GM21515 (cell line): Measurements from ENCODE around the gene ECT2.
A peak's percentile ranks its signal among the peaks of the same experiment; 100 is the strongest.
"Not testable (repeated sequence)": the region's sequence is repeated elsewhere in the genome, so short reads cannot be mapped to it uniquely, and the experiment has no call there.

Experiments
- ATAC-seq: cut with Tn5 transposase; IDR thresholded peaks from one replicate; pipeline ENCODE4 v1.9.1; 2021; ENCODE audit not compliant: unreplicated experiment

Gene ECT2

DNA sequence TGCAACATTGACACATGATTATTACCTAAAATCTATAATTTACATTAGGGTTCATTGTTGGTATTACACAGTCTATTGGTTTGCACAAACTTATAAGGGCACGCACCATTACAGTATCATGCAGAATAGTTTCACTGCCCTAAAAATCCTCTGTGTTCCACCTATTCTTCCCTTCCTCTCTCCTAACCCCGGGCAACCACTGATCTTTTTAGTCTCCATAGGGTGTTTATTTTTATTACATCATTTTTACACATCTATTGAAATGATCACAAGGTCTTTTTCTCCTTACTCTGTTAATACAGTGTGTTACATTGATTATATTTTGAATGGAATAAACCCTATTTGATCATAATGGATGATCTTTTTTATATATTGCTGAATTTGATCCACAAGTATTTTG is 15.5 kb upstream of the ECT2 start:
- no peak for ATAC-seq

DNA sequence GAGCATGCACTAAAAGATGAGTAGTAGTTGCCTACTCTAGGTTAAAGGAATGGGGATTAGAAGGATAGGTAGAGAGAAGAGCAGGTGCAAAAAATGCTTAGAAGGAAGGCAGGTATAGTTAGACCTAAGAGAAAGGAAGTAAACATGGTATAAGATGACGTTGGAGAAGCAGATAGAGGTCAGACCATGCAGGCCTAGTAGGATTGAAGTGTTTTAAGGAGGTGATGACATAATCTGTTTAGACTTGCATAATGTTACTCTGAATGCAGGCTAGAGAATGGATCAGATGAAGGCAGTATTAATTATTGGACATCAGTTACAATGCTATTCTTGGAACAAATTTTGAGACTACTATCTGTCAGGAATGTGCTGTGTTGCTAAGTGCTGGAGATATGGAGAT is 11.1 kb upstream of the ECT2 start:
- ATAC-seq = no peak

DNA sequence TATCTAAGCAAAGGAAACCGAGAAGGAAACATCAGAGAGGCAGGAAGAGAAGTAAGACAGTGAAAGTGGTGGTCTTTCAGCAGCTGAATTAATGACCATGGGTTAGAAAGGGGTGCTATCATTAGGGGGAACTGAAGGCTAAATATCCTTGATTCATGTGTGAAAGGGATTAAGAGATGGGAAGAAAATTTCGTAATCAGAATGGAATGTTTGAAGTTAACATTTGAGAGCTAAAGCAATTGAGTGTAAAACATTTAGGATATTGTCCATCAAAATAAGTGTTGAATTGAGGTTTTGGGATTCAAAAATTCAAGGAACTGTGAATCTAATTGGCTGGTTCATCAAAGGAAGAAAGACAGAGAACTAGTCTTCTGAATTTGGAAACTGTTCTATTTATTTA is 4.1 kb upstream of the ECT2 start:
- no peak for ATAC-seq

DNA sequence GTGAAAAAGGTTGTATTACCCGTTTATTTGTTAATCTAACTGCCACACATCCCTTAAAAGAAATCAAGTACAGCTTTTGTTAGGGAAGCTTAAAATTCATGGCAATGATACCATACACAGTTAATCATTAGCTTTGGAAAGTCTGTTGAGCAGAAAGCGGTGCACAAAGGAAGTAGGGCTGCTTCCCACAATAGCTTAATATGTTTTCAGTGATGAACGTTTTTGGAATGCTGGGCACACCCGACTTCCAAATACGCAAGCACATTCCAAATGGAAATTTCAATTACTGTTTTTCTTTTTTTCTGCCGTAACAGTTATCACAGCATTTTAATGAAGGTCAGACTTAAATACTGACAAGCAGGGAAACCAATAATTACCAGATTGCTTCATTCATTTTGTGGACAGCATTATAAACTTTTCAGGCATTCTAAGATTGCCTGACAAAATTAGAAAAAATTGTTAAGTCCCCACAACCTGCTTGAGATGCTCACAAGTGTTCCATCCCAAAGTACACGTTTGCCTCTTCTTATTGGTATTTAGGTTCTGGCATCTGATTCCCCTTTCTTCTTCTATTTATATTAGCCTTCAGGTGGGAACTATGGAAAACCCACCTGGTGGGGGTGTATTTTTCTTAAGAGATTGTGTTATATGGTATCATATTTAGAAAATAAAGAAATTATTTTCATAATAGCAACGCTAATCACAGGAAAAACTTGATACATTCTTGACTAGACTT is 1.1 kb upstream of the ECT2 start:
- no peak for ATAC-seq

DNA sequence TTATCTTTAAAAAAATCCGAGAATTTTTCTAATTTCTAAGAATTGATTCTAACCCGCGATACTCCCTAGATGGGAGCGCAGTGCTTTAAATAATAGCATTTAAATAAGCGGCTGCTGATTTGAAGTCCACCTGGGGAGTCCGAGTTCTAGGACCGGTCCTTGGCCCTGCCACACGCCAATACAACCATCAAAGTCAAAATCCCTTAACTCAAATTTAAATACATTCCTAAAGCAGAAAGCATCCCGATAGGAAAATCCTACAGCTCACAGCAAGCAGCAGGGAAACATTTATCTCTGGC is 508 bp upstream of the ECT2 start:
- peak; percentile 0 for ATAC-seq

DNA sequence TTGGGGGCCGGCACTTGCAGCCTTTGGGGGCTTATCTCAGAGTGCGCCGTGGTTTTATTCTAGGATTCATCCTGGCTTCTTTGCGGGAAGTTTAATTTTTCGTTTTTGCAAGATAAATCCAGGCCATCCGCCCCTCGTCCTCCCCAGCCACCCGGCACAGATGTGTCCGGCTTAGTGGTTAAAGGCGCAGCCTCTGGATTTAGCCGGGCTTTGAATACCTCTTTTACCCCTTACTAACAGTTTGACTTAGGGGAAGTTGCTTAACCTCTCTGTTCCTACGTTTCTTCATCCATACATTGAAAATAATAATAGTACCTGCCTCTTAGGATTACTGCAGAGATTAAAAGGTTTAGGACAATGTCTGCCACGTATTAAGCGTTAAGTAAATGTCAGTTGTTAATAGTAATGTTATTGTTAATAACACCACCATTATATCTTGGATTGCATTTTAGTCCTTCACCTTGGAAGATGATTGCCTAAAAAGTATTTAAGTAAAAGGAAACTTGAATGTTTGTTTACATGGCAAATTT is 714 bp downstream of the ECT2 start:
- ATAC-seq = peak; percentile 29

DNA sequence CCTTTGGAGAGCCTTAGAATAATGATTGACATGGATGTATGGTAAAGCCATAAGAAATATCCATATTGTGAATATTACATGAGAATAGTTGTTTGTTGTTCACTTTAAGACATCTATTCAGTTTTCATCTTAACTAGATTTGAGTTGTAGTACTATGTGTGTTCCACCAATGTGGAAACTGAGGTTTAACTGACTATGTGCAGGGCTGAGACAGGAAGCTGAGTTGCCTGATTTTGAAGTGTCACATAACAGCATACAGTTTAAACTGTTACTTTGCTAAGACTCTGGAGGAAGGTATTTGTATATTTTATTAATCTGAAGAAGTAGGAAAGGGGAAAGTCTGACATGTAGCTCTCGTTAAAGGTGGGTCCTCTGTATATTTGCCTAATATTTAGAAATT is 2.1 kb downstream of the ECT2 start:
- no peak for ATAC-seq

DNA sequence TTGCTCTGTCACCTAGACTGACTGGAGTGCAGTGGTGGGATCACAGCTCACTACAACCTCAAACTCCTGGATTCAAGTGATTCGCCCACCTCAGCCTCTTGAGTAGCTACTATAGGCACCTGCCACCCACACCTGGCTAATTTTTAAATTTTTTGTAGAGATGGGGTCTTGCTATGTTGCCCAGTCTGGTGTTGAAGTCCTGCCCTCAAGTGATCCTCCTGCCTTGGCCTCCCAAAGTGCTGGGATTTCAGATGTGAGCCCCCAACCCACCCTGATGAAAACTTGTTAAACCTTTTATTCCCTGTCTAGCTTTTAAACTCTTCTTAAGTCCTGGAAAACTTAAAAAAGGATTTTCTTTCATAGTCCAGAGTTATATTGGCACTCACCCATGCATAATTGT is 2.6 kb downstream of the ECT2 start:
- ATAC-seq = no peak

DNA sequence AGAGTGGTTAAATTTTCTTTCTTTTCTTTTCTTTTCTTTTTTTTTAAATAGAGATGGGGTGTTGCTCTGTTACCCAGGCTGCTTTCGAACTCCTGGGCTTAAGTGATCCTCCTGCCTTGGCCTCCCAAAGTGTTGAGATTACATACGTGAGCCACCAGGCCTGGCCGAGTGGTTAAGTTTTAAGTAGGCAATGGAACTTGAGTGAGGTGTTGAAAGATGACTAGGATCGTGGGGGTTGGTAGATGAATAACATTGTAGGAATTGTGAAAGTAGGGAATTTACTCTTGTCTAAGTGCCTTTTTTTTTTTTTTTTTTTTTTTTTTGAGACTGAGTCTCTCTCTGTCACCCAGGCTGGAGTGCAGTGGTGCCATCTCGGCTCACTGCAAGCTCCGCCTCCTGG is 9.9 kb downstream of the ECT2 start:
- ATAC-seq = not testable (repeated sequence)

DNA sequence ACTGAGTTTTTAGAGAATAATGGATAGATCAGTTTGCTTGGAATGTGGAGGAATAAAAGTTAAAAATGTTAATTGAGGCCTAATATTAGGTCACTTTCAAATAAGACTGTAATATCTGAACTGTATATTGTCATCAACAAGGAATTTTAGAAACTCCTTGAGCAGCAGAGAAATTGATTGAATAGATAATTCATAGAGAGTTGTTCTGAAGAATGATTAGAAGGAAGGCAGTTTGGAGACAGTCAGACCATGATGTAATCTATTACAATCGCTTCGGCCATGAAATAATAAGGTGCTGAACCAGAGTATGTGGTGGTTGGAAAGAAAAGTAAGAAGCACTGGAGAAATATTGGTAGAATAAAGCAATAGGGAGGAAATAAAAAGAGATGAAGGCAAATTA is 15.7 kb downstream of the ECT2 start:
- no peak for ATAC-seq

DNA sequence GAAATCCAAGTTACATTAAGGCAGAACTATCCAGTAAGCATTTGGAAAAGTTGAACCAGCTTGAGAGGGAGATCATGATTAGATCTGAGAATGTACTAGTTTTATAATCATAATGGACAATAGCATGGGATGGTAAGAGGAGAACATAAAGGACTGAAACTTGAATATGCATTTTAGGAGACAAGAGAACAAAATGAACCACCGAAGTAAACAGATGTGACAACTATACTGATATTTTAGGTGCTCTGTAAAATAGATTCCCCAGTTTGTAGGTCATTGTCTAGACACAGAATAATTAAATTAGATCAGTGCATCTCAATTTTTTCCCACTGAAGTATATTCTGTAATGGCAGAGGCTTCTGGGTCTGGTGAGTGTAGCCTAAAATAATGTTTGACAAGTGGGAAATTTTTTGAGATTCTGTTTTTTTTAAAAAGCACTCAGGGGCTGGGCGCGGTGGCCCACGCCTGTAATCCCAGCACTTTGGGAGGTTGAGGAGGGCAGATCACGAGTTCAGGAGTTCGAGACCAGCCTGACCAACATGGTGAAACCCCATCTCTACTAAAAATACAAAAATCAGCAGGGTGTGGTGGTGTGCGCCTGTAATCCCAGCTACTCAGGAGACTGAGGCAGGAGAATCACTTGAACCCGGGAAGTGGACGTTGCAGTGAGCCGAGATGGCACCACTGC is 16.3 kb downstream of the ECT2 start:
- ATAC-seq = no peak

DNA sequence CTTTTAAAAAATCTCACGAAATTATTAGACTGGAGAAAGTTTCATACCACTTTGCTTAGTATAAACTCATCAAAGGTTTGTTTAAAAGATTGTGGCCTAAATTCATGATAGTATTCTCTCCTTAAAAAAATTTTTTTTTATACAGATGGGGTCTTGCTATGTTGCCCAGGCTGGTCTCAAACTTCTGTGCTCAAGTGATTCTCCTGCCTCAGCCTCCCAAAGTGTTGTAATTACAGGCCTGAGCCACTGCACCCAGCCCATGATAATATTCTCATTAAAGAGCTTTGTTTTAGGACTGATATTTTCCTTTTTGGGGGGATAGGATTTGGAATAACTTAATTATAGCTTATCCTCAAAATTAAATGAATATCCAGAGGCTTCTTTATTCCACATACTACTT is 19.9 kb downstream of the ECT2 start:
- no peak for ATAC-seq

DNA sequence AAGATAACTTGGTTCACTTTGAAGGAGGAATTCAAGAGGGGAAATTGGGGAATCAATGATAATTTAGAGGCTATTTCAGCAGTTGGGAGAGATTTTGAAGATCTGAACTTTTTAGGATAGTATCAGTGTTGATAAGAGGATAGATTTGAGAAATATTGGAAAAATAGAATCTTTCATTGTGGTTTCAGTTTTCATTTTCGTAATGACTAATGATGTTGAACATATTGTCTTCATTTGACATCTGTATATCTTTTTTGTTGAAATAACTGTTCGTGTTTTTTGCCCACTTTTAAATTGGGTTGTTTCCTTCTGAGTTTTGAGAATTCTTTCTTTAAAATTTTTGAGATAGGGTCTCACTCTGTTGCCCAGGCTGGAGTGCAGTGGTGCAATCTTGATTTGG is 21.1 kb downstream of the ECT2 start:
- no peak for ATAC-seq

DNA sequence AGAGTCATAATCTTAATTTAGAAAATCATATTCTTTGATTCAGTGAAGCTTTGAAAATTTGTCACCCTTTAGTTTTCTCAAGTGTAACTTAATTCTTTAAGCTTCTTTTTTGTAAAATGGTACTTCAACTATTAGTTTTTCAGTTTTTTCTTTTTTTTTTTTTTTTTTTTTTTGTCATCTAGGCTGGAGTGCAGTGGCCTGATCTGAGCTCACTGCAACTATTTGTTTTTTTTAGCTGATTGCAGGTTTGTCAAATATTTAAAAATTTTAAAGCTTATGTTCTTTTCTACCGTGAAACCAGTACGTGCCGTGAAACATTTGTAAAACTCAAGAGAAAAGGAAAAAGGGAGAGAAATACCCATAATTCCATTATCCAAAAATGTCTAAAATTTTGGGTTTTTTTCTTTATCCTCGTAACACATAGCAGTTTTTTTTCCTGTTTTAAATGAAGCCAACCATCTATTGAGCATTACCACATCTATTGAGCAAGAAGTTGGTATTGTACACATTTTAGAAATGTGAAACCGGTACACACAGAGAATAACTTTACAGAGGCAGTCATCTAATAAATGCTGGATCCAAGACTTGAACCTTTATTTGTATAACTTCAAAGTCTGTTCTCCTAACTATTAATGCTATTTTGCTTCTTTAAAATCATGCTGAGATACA is 25.7 kb downstream of the ECT2 start:
- ATAC-seq = no peak

DNA sequence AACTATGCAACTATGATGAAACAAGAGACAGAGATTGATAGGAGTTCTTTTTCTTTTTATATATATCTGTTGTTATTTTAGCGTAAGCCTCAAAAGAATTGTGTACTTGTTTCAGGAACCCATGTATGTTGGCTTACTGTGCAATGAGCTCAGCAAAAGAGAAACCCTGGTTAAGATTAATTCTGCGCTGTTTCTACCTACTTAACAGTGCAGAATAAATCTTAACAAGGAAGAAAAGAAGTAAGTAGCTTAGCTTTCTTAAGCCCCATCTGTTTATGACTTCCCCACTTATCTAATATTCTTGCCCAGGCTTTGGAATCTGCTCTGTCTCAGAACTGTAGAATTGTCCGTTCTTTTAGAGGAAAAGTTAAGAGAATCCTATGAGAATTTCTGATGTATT is 27.4 kb downstream of the ECT2 start:
- no peak for ATAC-seq

DNA sequence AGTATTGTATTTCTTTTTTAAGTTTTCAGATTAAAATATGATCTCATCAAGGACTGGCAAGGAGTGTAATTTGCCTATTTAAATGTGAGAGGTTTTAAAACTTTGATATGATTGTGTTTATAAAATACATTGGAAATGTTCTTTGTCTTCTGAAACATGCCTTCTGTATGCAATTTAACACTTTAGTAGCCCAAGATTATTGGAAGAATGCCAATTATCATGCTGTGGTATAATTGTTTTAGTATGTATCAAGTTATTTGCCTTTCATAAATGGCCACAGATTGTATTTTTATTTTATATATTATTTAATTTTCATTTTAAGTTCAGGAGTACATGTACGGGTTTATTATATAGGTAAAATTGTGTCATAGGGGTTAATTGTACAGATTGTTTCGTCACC is 31.7 kb downstream of the ECT2 start:
- no peak for ATAC-seq

DNA sequence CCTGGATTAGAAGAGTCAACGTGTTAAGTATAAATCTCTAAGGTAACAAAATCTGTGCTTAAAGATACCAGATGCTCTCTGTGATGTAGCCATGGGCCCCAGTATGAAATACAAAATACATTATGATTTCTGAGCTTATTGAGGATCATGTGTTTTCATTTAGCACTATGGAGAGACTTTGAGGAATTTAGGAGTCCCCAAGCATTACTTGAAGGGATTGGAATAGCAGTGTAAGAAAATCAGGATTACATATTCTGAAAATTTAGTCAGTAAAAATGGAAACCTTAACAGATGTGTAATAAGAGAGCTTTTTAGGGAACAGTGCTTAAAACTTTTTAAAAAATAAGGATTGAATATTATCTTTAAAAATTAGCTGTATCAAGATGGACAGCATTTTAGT is 35.5 kb downstream of the ECT2 start:
- no peak for ATAC-seq

DNA sequence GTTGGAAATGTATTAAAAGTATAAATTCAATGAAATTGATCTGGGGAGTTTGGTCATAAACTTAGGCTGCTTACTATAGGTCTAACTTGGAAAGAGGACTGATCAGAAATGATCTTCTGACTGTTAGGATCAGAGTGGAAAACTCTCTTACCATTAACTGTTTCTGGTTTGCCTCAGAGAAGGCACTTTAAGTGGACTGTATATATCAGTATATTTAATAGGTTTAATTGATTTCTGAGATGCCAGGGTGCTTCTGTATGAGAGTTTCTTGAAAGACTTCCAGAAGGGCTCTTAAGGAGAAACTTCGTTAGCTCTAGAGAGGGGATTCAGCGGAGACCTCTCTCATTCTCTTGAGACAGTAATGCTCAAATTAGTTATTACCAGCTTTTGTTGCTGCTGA is 36.5 kb downstream of the ECT2 start:
- ATAC-seq = no peak

DNA sequence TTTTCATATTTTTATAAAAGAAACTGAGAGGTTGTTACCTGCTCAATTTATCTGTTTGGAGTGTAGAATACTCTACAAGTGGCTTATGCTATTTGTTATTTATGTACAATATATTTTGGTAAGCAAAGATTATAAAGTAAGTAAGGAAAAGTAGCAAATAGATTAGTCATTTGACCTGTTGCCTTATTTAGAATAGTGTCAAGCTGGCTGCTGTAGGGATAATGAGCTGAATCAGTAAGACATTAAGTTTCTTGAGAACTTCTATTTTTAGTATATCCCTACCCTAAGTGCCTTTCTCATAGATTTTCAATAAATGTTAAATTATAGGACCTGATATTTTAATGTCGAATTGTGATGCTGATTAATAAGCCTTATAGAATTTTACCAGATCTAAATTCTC is 37.2 kb downstream of the ECT2 start:
- no peak for ATAC-seq

DNA sequence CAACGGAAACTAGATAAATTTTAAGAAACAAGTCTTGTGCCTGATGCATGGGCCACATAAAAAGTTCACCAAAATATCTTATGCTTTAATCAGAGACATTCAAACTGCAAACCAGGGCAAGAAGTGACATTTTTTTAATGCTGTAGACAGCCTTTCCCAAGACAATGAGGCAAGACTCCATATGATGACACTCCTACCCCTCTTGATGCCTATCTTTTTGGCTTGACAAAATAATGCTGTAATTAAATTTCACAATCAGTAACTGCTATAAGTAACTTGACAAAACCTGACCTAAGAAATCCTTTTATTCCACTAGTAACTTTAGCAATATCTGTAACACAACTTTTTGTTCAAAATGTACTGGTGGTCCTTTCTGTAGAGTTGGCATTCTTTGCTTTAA is 48.7 kb downstream of the ECT2 start:
- no peak for ATAC-seq

DNA sequence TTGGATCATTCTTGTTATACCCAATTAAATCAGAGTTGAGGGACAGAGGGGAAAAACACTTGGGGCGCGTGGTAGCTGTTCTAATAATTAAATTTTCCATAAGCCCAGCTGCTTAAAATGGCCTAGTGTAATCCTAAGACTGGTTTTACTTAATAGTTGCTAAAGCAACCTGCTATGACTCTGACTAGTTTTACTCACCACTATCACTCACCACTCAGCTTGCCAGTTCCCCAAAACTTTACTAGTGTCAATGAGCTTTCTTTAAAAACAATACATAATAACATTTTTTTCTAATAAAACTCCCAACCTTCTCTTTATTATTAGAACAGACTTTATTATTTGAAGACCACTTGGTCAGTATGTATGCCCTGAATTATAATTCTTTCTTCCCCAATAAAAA is 49.6 kb downstream of the ECT2 start:
- ATAC-seq = no peak

DNA sequence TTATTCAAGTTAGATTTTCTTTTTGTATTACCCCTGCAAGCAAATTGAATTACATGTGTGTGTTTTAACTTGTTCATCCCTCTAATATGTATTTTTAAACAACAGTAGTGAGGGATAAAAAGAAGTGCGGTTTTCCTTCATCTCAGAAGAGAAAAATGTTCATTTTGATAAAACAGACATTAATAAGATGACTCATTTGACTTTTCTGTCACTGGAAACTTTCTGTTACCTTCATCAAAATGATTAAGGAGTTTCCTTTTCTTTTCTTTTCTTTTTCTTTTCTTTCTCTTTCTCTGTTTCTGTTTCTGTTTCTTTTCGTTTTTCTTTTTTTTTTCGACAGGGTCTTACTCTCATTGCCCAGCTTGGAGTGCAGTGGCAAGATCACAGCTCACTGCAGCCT is 53.0 kb downstream of the ECT2 start:
- no peak for ATAC-seq
